Thoracic aorta (tissue), 2 donors: Measurements from ENCODE around the gene DEGS2. TPM values are rescaled to one million over a fixed set of nuclear protein-coding genes. Genes with fewer than 3 reads are reported as not detected.

Source experiments
- ATAC-seq: fragments of 150-250 bp; one replicate; pipeline ENCODE4 v1.8.0; 2017; ENCODE audit warnings: low read depth; ENCODE audit not compliant: insufficient number of reproducible peaks, low FRiP score
- DNase-seq: peaks from one replicate; pipeline ENCODE4 v3.0.0-alpha.2; 2020; ENCODE audit warnings: low spot score
- H3K27ac ChIP-seq, 2 donors: fragments of 200-600 bp; sonication (generic); 1 replicate in 1 of 2; 2 replicates in 1 of 2; pipeline ENCODE4 v1.5.1; 2016; ENCODE audit warnings: mild to moderate bottlenecking in 2 of 2, moderate library complexity in 2 of 2
- H3K27me3 ChIP-seq: fragments of 200-600 bp; sonication (generic); replicated peaks from 2 replicates; pipeline ENCODE4 v1.6.0; 2016; ENCODE audit warnings: mild to moderate bottlenecking; ENCODE audit not compliant: insufficient read depth
- H3K36me3 ChIP-seq: fragments of 200-600 bp; sonication (generic); one replicate; pipeline ENCODE4 v1.5.1; 2016
- H3K4me1 ChIP-seq, 2 donors: fragments of 200-600 bp; sonication (generic); 1 replicate in 1 of 2; 2 replicates in 1 of 2; pipeline versions ENCODE4 v1.5.1 to v1.6.0; 2016; ENCODE audit warnings: low read depth in 2 of 2, mild to moderate bottlenecking in 1 of 2; ENCODE audit not compliant: control insufficient read depth in 1 of 2
- H3K4me3 ChIP-seq: fragments of 200-600 bp; sonication (generic); 2 replicates; pipeline ENCODE4 v1.5.1; 2016; ENCODE audit warnings: mild to moderate bottlenecking
- H3K9me3 ChIP-seq: fragments of 200-600 bp; sonication (generic); 2 replicates; pipeline ENCODE4 v1.5.1; 2016
- CTCF ChIP-seq: fragments of 200-600 bp; sonication (generic); IDR thresholded peaks from one replicate; pipeline ENCODE4 v1.5.1; 2019; ENCODE audit warnings: antibody characterized with exemption
- total RNA-seq, 2 donors: library from RNA; depleted of rRNA; stranded (reverse); fragments of >200 nt; gene quantifications; one replicate each; pipeline versions ENCODE4 v1.1.0 to v1.2.3, GENCODE V29; 2016

DEGS2 gene
- total RNA-seq, 2 donors from 2014 or later = 0.28 TPM; not detected in 1

DNA sequence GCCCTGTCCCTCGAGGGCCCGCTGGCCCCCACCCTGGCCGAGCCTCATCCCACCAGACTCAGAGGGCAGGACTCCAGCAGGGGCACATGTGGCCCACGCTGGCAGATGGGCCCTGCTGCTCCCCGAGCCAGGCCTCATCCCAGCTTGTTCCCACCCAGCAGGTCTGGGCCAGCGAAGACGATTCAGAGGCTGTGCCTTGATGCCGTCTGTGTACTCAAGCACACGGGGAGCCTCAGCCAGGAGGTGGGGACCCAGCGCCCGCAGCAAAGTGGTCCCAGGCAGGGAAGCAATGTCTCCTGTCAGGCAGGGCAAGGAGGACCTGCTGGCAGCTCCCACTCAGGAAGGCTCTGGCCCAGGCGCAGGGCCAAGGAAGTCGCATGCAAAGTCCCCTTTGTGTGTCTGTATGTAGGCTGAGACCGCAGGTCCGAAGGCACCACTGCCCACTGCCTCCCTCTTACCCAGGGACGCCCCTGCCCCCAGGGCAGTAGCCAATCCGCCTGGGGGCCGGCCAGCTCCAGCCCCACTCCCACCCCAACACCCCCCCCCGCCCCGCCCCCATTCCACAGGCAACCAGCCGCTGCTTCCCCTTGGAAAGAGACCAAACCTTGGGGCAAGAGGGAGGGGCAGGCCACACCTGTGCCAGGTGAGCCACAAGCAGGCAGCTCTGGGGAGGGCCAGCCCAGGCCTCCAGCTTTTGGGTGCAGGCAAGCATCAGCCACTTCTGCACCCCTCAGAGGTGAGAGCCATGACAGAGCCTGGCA, 9.4 kb downstream of the DEGS2 start:
- ATAC-seq (no peak), DNase-seq (no peak)
- H3K27ac ChIP-seq = no peak overlapping the region
- H3K36me3 ChIP-seq = no peaks in the 10 kb centered on the region
- no peaks in the 10 kb centered on the region for H3K4me1 ChIP-seq
- H3K4me3 ChIP-seq = no peak overlapping the region
- no peaks in the 10 kb centered on the region for H3K27me3 ChIP-seq
- peaks cover 6% of the 10 kb centered on the region for H3K9me3 ChIP-seq
- TF ChIP-seq CTCF = no peak

GRCh38 chr14:100148837-100149731, 10.4 kb downstream of the DEGS2 start:
- no peak for TF ChIP-seq CTCF
- no peak for DNase-seq
- Histone ChIP-seq H3K4me3 (no peak overlapping the region), H3K9me3 (no peaks in the 10 kb centered on the region), H3K4me1 (no peaks in the 10 kb centered on the region), H3K27me3 (no peaks in the 10 kb centered on the region), H3K27ac (no peak overlapping the region), H3K36me3 (no peaks in the 10 kb centered on the region)
- no peak for ATAC-seq

- ATAC-seq (no peak), DNase-seq (no peak)
- Histone ChIP-seq H3K36me3 (no peaks in the 10 kb centered on the region), H3K9me3 (no peaks in the 10 kb centered on the region), H3K4me3 (no peak overlapping the region), H3K4me1 (no peaks in the 10 kb centered on the region), H3K27ac (no peak overlapping the region), H3K27me3 (no peaks in the 10 kb centered on the region)
- TF ChIP-seq CTCF = no peak
These were observed 11.6 kb downstream of the DEGS2 start for GRCh38 chr14:100147691-100148464.

- ATAC-seq (no peak), DNase-seq (no peak)
- Histone ChIP-seq H3K4me1 (no peaks in the 10 kb centered on the region), H3K9me3 (no peaks in the 10 kb centered on the region), H3K27me3 (no peaks in the 10 kb centered on the region), H3K36me3 (no peaks in the 10 kb centered on the region), H3K4me3 (no peak overlapping the region), H3K27ac (no peak overlapping the region)
- no peak for TF ChIP-seq CTCF
These were observed 12.2 kb downstream of the DEGS2 start for GRCh38 chr14:100147181-100147631.
